GM19099 (cell line): ENCODE results near the gene NANOS2.

ENCODE experiments used
- POLR2A ChIP-seq: IDR thresholded peaks from 3 replicates; pipeline ENCODE4 v1.6.1; 2011; ENCODE audit warnings: low read depth; ENCODE audit not compliant: insufficient read length; ENCODE audit errors: extremely low read depth

NANOS2 gene

DNA sequence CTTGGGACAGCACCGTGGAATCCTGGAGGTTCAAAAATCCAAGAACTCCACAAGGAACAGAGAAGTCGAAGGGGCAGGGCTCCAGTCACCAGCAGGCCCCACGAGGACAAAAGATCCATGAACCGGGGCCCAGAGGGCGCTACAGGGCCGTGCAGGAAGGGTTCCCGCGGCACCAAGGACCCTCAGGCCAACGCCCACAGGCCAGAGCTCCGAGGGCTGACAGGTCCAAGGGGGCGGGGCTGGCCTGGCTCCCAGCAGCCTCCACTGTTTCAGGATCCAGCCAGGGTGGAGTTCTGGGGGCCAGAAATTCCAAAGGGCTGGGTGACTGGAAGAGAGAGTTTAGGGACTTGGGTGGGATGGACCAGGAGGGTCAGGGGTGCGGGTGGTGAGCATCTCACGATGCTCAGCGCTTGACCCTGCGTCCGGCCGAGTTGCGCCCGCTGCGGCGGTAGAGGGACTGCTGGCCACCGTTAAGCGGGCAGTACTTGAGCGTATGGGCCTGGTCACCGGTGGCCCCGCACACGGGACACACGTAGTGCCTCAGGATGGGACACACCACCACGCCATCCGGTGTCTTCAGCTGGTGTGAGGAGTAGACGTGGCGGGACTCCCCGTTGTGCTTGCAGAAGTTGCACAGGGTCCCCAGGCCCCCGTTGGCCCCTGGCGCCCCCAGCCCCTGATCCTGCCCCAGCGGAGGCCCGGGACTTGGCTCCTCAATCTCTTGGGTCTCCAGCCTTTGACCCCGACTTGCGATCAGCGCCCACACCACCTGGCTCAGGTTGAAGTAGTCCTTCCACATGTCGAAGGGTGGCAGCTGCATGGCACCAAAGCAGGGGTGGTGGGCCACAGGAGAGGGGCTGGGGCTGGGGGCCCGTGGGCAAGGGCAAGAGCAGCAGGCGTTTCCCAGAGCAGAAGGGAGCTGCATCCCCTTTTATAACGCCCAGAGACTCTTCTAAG lies at the start of gene NANOS2:
Gene NANOS2 (minus strand): TSS at position 905 of the 957 bp plus-strand sequence. CDS start 85 bp downstream, at position 820.
- TF ChIP-seq POLR2A, result no peak

DNA sequence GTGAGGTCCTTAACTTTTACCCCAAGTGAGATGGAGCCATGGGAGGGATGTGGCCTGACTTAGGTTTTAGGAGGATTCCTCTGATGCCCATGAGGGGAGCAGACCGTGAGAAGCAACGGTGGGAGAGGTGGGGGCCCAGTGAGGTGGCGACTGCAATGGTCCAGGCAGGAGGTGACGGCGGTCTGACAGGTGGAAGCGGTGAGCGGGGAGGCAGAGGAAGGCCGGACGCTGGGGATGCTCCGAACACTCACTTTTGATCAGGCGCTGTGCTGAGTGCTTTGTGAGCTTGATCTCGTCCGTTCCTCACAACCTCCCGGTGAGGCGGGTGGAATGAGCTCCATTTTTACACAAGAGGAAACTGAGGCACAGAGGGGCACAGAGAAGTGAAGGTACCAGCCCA lies 47.4 kb upstream of the NANOS2 start:
- no peak for TF ChIP-seq POLR2A

DNA sequence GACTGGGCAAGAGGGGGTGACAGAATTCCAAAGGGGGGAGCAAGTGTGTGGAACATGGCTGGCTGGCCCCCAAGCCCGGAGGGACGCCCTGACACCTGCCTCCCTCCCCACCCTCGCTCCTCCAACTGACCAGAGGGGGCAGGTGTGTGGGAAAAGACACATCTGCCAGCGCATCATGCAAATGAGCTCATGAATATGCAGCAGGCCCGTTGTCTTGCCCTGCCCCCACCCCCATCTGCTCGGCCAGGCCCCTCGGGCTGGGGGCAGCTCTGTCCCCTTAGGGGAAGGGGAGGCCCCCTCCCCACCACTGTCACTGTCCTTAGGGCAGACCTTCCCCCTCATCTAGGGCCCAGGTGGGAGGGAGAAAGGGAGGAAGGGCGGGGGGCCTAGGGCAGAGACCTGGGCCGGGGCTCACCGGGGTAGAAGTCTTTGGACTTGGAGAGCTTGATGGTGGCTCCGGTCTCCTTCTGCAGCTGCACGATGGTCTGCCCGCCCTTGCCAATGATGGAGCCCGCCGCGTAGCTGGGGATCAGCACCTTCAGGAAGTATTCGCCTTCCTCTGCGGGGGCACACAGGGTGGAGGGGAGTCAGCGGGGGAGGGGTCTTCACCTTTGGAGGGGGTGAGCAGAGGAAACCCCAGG lies 46.1 kb upstream of the NANOS2 start:
- TF ChIP-seq POLR2A, result no peak

DNA sequence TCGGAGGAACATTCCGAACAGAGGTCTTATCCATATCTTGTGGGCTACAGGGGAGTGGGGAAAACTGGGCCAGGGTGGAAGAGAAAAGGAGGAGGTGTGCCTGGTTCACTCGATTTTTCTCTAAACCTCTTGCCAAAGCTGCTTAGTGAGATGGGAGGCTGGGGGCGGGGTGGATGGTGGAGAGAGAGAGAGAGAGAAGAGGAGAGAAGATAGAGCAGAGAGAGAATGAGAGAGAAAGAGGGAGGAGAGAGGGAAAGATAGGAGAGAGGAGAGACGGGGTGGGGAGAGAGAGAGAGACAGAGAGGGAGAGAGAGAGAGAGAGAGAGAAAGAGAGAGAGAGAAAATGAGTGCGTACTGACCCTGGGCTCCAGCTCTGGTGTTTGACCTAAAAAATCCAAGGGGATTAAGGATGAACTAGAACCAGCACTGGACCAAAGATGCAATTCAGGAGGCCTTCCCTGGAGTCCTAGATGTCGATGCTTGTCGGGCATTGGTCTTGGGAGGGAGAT lies 45.0 kb upstream of the NANOS2 start:
- TF ChIP-seq POLR2A, result no peak

DNA sequence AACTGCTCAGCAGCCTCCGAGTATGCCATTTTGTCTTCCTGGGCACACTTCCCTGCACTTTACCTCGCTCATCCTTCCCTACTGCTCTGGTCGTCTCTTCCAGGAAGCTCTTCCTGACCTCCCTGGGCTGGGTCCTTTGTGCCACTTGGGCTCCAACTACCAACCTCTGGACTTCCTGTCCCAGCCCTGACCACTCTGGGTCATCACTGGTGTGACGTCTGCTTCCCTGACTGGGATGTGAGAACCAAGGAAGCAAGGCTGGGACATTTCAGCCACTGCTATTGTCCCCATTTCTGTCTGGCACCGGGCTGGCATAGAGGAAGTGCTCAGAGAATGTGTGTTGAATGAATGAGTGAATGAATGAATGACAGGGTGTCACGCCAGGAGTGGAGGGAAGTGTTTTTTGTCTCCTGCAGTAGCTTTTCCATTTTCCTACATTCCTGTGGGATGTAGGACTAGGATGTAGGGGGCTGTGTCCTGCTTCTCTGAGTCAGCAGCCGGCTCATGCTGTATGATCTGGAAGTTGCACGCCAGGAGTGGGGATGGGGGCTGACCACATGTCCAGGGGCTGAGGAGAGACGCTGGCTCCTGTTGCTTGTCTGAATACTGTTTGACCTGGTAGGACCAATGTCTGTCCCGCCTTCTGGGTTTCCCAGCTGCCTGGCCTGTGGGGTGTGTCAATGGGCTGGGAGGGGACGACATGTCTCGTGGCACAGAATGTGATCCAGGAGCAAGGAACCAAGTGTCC lies 44.4 kb upstream of the NANOS2 start:
- TF ChIP-seq POLR2A, result no peak

DNA sequence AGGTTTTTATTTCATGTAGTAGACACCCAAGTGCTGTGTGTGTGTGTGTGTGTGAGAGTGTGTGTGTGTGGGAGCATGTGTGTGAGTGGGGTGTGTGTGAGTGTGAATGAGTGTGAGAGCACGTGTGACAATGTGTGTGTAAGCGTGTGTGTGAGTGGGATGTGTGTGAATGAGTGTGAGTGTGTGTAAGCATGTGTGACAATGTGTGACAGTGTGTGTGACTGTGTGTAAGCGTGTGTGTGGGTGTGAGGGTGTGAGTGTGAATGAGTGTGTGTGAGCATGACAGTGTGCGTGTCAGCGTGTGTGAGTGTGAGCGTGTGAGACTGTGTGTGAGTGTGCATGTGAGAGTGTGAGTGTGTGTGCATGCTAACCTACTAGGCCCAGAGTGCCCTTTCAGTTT lies 43.7 kb upstream of the NANOS2 start:
- TF ChIP-seq POLR2A, result no peak

DNA sequence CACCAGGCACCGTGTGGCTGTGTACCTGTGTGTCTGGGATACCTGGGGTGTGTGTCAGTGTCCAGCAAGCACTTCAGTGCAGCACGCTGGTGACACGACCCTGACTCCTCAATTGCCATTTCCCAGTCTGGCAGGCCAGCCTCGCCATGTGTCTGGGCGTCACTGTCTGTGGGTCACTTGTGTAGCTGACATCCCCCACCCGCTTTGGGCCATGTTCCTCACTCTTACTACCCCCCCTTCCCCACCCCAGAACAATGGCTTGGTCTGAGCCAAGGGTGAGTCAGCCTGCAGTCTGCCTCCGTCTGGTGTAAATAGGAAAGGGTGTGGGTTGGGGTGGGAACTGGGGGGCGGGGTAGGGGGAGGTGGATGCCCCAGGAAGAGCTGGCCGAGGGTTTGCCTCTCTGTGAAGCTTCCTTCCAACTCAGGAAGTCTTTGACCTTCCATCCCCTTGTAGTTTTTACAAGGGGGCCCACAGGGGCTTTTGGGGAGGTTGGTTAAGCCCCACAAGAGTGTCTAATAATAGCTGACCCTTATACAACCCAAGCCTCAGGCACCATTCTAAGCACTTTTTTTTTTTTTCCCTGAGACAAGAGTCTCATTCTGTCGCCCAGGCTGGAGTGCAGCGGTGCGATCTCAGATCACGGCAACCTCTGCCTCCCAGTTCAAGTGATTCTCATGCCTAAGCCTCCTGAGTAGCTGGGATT lies 41.5 kb upstream of the NANOS2 start:
- no peak for TF ChIP-seq POLR2A

DNA sequence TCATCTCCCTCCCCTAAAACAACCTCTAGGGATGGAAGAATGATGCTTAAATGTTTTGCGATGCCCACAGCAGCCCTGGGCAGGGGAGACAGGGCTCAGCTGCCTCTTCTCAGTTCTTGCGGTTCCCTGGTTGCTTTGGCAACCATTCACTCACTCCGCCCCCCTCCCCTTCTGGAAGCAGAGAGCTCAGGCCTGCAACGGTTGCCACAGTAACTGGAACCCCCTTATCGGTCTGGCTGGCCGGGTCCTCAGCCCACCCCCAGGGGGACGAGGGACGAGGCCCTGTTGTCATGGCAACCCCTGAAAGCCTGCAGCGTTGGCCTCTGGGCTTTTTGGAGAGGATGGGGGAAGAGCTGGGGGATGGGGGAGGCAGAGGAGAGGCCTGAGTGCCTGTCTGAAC lies 39.6 kb upstream of the NANOS2 start:
- no peak for TF ChIP-seq POLR2A

DNA sequence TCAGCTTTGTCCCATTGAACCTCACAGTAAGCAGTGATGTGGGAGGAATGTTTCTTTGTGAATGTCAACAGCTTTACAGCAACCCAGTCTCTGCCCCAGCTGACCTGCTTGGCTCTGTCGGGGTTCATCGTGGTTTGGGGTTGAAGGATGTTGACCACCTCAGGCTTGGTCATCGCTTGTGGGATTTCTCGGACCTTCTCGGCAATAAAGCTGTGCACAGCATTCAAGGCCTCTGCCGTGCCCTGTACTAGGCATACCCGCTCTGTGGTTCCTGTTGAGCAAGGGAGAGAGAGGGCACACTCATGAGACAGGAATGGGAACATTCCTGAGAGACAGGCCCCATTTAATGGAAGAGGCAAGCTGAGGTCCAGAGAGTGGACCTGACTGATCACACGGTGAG lies 39.1 kb upstream of the NANOS2 start:
- no peak for TF ChIP-seq POLR2A

DNA sequence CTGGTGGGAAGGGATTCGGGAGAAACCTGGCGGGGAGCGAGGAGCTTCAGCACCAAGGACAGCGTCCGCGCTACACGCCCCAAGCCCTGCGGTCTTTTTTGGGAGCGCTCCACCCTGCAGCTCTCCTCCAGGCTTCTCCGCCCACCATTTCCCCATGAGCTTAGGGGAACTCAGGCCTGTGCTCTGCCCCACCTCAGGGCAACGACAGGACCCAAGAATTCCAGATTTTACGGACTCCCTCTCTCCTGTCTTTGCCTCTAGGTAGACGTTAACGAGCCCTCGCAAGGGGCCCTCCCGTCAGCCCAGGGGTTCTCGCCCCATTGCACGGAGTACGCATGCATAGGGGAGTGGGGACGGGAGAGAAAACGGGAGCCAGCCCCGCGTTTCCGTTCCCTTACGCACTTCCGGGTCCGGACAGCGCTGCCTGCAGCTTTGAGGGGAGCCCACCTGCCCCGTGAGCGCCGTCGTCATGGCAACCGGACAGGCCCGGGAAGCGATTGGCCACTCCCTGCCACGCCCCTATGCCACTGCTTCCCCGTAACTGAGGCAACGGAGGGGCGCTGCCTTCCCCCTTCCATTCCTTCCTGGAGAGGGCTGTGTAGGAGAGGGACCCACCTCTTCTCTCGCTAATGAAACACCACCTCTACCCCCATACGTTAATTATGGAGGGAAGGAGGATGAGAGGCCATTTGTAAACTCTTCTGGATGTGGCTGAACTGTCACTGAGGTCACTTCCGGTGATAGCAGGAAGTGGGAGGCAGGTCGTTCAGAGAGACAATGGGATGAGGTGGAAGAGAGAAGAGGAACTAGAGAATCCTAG lies 38.3 kb upstream of the NANOS2 start:
- no peak for TF ChIP-seq POLR2A

DNA sequence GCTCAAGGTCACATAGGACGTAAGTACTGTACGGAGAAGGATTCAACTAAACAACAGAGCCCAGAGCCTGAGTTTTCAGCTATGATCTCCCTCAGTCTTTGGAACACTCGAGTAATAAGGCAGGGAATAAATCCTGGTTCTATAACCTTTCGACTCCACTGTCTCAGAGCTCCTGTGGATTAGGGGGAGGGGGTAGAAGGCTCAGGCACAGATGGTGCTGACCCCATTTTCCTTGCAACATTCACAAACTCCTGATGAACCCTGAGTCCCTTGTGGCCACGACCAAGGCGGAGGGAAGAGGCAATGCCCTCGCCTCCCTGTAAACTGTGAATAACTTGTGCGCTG lies 37.7 kb upstream of the NANOS2 start:
- TF ChIP-seq POLR2A, result no peak

DNA sequence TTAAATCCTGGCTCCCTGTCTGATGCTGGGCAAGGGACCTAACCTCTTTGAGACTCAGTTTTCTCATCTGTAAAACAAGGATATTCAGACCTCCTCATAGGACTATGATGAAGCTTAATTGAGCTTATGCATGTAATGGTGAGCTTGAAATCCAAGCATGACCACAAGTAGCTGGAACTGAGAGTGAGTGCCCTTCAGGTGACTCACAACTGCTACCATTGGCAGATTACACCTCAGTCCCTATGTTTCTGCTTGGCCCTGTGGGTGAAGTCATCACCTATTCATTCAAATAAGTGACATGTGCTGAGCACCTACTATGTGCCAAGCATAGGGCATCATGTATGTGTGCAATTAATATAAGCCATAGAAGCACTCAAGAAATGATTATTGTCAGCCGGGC lies 33.3 kb upstream of the NANOS2 start:
- no peak for TF ChIP-seq POLR2A

DNA sequence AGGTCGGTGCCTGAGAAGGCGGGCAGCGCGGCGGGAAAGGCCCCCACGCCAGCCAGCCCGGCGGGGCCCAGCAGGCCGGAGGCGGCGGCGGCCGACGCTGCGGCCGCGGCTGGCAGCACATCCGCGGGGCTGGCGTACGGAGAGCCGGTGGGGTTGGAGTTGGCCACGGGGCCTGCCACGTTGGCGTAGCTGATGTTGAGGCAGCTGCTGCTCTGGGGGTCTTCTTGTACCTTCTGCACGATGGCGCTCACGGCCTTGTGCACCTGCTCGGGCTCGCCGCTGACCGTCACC lies 25.9 kb upstream of the NANOS2 start:
- no peak for TF ChIP-seq POLR2A
